IMR-90 (cell line): ENCODE measurements around the gene SYS1. TPM values are rescaled to one million over a fixed set of nuclear protein-coding genes. Genes with fewer than 3 reads are reported as not detected.
A peak's percentile ranks its signal among the peaks of the same experiment; 100 is the strongest.

Experiments used
- ATAC-seq: fragments of 200-7000 bp; cut with Tn5 transposase; 2 replicates; pipeline ENCODE4 v1.9.1; 2020; ENCODE audit warnings: low read depth, mild to moderate bottlenecking, moderate library complexity
- BruUV-seq: library from RNA; stranded (reverse); fragments of 400-500 nt; replicated peaks from 2 replicates; lab custom pipeline; 2021; lab: Mats Ljungman, UMichigan
- CTCF ChIA-PET: fragments of 300-600 bp; formaldehyde crosslinking; extraction: SDS; loops from one replicate; lab custom pipeline; 2021; ENCODE audit warnings: antibody characterized with exemption; lab: Yijun Ruan, JAX
- POLR2A ChIA-PET: fragments of 300-600 bp; sonication (Branson Sonifier 250); formaldehyde crosslinking; loops from one replicate; lab custom pipeline; 2022; ENCODE audit warnings: antibody characterized with exemption; ENCODE audit not compliant: unreplicated experiment; lab: Charles Lee
- DNase-seq: peaks from one replicate; pipeline ENCODE4 v3.0.0; 2013
- H2AFZ ChIP-seq: replicated peaks from 2 replicates; pipeline ENCODE3; 2013; ENCODE audit warnings: low read length, mild to moderate bottlenecking; ENCODE audit not compliant: poor library complexity
- H2AK5ac ChIP-seq: 2 replicates; pipeline ENCODE4 v1.6.1; 2013; ENCODE audit warnings: low read depth, low read length, inconsistent platforms
- H2AK9ac ChIP-seq: replicated peaks from 2 replicates; pipeline ENCODE3; 2013; ENCODE audit warnings: mild to moderate bottlenecking, low read depth, low read length, moderate library complexity; ENCODE audit not compliant: poor library complexity
- H2BK120ac ChIP-seq: 2 replicates; pipeline ENCODE4 v1.6.1; 2013; ENCODE audit warnings: low read depth, low read length, inconsistent platforms
- H2BK15ac ChIP-seq: 3 replicates; pipeline ENCODE4 v1.6.1; 2013; ENCODE audit warnings: low read depth, low read length, inconsistent platforms
- H2BK20ac ChIP-seq: 2 replicates; pipeline ENCODE4 v1.6.1; 2013; ENCODE audit warnings: low read depth, mild to moderate bottlenecking, inconsistent platforms, low read length, moderate library complexity
- H2BK5ac ChIP-seq: 2 replicates; pipeline ENCODE4 v1.6.1; 2013; ENCODE audit warnings: mild to moderate bottlenecking, low read depth, low read length, inconsistent platforms; ENCODE audit not compliant: poor library complexity, severe bottlenecking
- H3K14ac ChIP-seq: replicated peaks from 2 replicates; pipeline ENCODE4 v1.6.1; 2013; ENCODE audit warnings: low read depth, low read length, inconsistent platforms
- H3K18ac ChIP-seq: 2 replicates; pipeline ENCODE4 v1.6.1; 2013; ENCODE audit warnings: low read depth, low read length, control low read depth
- H3K23ac ChIP-seq: 2 replicates; pipeline ENCODE4 v1.6.1; 2013; ENCODE audit warnings: low read depth, low read length, inconsistent platforms
- H3K27ac ChIP-seq: 2 replicates; pipeline ENCODE4 v1.5.1; 2013; ENCODE audit warnings: mild to moderate bottlenecking, control low read depth, low read length; ENCODE audit not compliant: insufficient read depth
- H3K27me3 ChIP-seq: 2 replicates; pipeline ENCODE4 v1.6.1; 2013; ENCODE audit warnings: low read length; ENCODE audit not compliant: control insufficient read depth, insufficient read depth
- H3K36me3 ChIP-seq: 2 replicates; pipeline ENCODE4 v1.6.1; 2013; ENCODE audit warnings: low read length, mixed read lengths; ENCODE audit not compliant: control insufficient read depth, insufficient read depth
- H3K4ac ChIP-seq: 2 replicates; pipeline ENCODE4 v1.6.1; 2013; ENCODE audit warnings: low read depth, low read length, inconsistent platforms
- H3K4me1 ChIP-seq: 2 replicates; pipeline ENCODE4 v1.6.1; 2013; ENCODE audit warnings: low read length, mixed read lengths; ENCODE audit not compliant: control insufficient read depth, insufficient read depth
- H3K4me2 ChIP-seq: 2 replicates; pipeline ENCODE4 v1.6.1; 2013; ENCODE audit warnings: low read depth, mild to moderate bottlenecking, control low read depth, low read length, moderate library complexity
- H3K4me3 ChIP-seq: 2 replicates; pipeline ENCODE4 v1.5.1; 2013; ENCODE audit warnings: low read depth, mild to moderate bottlenecking, control low read depth, low read length, moderate library complexity; ENCODE audit not compliant: insufficient read depth
- H3K56ac ChIP-seq: 2 replicates; pipeline ENCODE4 v1.6.1; 2013; ENCODE audit warnings: low read length, inconsistent platforms; ENCODE audit not compliant: insufficient read depth; ENCODE audit errors: extremely low read depth
- H3K79me1 ChIP-seq, 2 experiments: 2 replicates each; pipeline ENCODE4 v1.6.1; 2013; ENCODE audit warnings: low read length in 2 of 2, inconsistent platforms in 1 of 2, low read depth in 1 of 2
- H3K9ac ChIP-seq: 2 replicates; pipeline ENCODE4 v1.6.1; 2013; ENCODE audit warnings: low read depth, low read length, control low read depth
- H3K9me1 ChIP-seq: 2 replicates; pipeline ENCODE4 v1.6.1; 2013; ENCODE audit warnings: low read length, inconsistent platforms; ENCODE audit not compliant: insufficient read depth
- H3K9me3 ChIP-seq: 2 replicates; pipeline ENCODE4 v1.6.1; 2013; ENCODE audit warnings: low read length; ENCODE audit not compliant: control insufficient read depth, insufficient read depth
- H4K20me1 ChIP-seq: 2 replicates; pipeline ENCODE4 v1.6.1; 2013; ENCODE audit warnings: low read length, inconsistent platforms; ENCODE audit not compliant: insufficient read depth
- H4K5ac ChIP-seq: 2 replicates; pipeline ENCODE4 v1.6.1; 2013; ENCODE audit warnings: mild to moderate bottlenecking, low read depth, low read length, control low read depth
- H4K8ac ChIP-seq, 2 experiments: 2 replicates each; pipeline ENCODE4 v1.6.1; 2013; ENCODE audit warnings: low read depth in 2 of 2, low read length in 2 of 2, control low read depth in 1 of 2, inconsistent platforms in 1 of 2
- H4K91ac ChIP-seq: 2 replicates; pipeline ENCODE4 v1.6.1; 2013; ENCODE audit warnings: low read depth, low read length, inconsistent platforms; ENCODE audit not compliant: insufficient read depth
- BHLHE40 ChIP-seq: fragments of 150-350 bp; IDR thresholded peaks from 2 replicates; pipeline ENCODE4 v1.6.1; 2016; ENCODE audit warnings: mild to moderate bottlenecking, low read depth, low read length
- CEBPB ChIP-seq: IDR thresholded peaks from 2 replicates; pipeline ENCODE4 v1.6.1; 2012; ENCODE audit warnings: low read depth, low read length, improper control_type of control experiment
- CHD1 ChIP-seq: IDR thresholded peaks from 2 replicates; pipeline ENCODE4 v1.6.1; 2012; ENCODE audit warnings: low read depth, low read length, improper control_type of control experiment
- CTCF ChIP-seq: conservative IDR thresholded peaks from 2 replicates; pipeline ENCODE4 v1.5.1; 2012; ENCODE audit warnings: mild to moderate bottlenecking, low read depth, low read length, improper control_type of control experiment
- FOS ChIP-seq: fragments of 150-350 bp; IDR thresholded peaks from 2 replicates; pipeline ENCODE4 v1.6.1; 2016; ENCODE audit warnings: low read depth, low read length
- MAFK ChIP-seq: IDR thresholded peaks from 2 replicates; pipeline ENCODE4 v1.6.1; 2012; ENCODE audit warnings: low read depth, low read length, improper control_type of control experiment
- MAZ ChIP-seq: IDR thresholded peaks from 2 replicates; pipeline ENCODE4 v1.6.1; 2012; ENCODE audit warnings: low read depth, mild to moderate bottlenecking, low read length, improper control_type of control experiment, moderate library complexity, borderline replicate concordance
- MXI1 ChIP-seq: IDR thresholded peaks from 2 replicates; pipeline ENCODE4 v1.6.1; 2012; ENCODE audit warnings: low read depth, mild to moderate bottlenecking, low read length, moderate library complexity, borderline replicate concordance
- NFE2L2 ChIP-seq: fragments of 150-350 bp; IDR thresholded peaks from 2 replicates; pipeline ENCODE4 v1.6.1; 2016; ENCODE audit warnings: low read depth, mild to moderate bottlenecking, low read length
- POLR2A ChIP-seq: IDR thresholded peaks from 2 replicates; pipeline ENCODE4 v1.6.1; 2012; ENCODE audit warnings: mild to moderate bottlenecking, low read depth, low read length
- RAD21 ChIP-seq: IDR thresholded peaks from 2 replicates; pipeline ENCODE4 v1.6.1; 2012; ENCODE audit warnings: low read length, improper control_type of control experiment
- RCOR1 ChIP-seq: IDR thresholded peaks from 2 replicates; pipeline ENCODE4 v1.6.1; 2012; ENCODE audit warnings: mild to moderate bottlenecking, low read length, improper control_type of control experiment; ENCODE audit not compliant: insufficient replicate concordance
- RFX5 ChIP-seq: IDR thresholded peaks from 2 replicates; pipeline ENCODE4 v1.8.0; 2012; ENCODE audit warnings: low read depth, mild to moderate bottlenecking, low read length, moderate library complexity
- SMC3 ChIP-seq: fragments of 150-350 bp; IDR thresholded peaks from 2 replicates; pipeline ENCODE4 v1.6.1; 2016; ENCODE audit warnings: low read depth, mild to moderate bottlenecking, antibody characterized with exemption, low read length, moderate library complexity
- USF2 ChIP-seq: fragments of 150-350 bp; IDR thresholded peaks from 2 replicates; pipeline ENCODE4 v1.6.1; 2017; ENCODE audit warnings: mild to moderate bottlenecking, antibody characterized with exemption, low read length, low read depth
- dilution Hi-C: fragments of 300-500 bp; cut with HindIII; formaldehyde crosslinking; loops from one replicate; pipeline ENCODE4 v1.14.3; 2018; ENCODE audit warnings: low sequenced_read_pairs; ENCODE audit not compliant: unreplicated experiment
- in situ Hi-C: fragments of 300-500 bp; cut with MboI; formaldehyde crosslinking; loops from 3 replicates; pipeline ENCODE4 v1.14.3; 2019; ENCODE audit warnings: low sequenced_read_pairs, inconsistent platforms, mixed read lengths
- intact Hi-C: fragments of 100-400 bp; cut with micrococcal nuclease; formaldehyde crosslinking; loops from 2 replicates; pipeline ENCODE4 v1.10.0; 2022
- polyA plus RNA-seq, 3 experiments: library from polyadenylated mRNA; depleted of rRNA; stranded (reverse); fragments of >200 nt; gene quantifications; 2 replicates each; pipeline ENCODE4 v1.2.3, GENCODE V29; 2012; ENCODE audit warnings: low replicate concordance in 1 of 3
- total RNA-seq: library from RNA; depleted of rRNA; stranded (reverse); fragments of >200 nt; gene quantifications from 2 replicates; pipeline ENCODE4 v1.2.3, GENCODE V29; 2012
- TF ChIP-seq, protein P1 (sequence below): fragments of 150-350 bp; IDR thresholded peaks from 2 replicates; pipeline ENCODE4 v1.6.1; 2016; ENCODE audit warnings: low read depth, mild to moderate bottlenecking, low read length, moderate library complexity, borderline replicate concordance

SYS1 gene
- total and polyA plus RNA-seq, 2 of the 4 experiments (the other 2 are of a cell fraction) = 12.9 to 24.6 TPM

GRCh38 chr20:45367126-45367525, 4.2 kb downstream of the SYS1 start:
- in situ Hi-C loops (no loop called here), dilution Hi-C loops (no loop called here), intact Hi-C loops (no loop called here)
- DNase-seq (no peak), ATAC-seq (no peak)
- TF ChIP-seq MAFK (no peak), RCOR1 (no peak), CEBPB (no peak), MAZ (no peak), RFX5 (no peak), FOS (no peak), USF2 (no peak), NFE2L2 (no peak), SMC3 (no peak), MXI1 (no peak), POLR2A (no peak), CHD1 (no peak), CTCF (no peak), BHLHE40 (no peak), RAD21 (no peak)
- TF ChIP-seq, protein P1, sequence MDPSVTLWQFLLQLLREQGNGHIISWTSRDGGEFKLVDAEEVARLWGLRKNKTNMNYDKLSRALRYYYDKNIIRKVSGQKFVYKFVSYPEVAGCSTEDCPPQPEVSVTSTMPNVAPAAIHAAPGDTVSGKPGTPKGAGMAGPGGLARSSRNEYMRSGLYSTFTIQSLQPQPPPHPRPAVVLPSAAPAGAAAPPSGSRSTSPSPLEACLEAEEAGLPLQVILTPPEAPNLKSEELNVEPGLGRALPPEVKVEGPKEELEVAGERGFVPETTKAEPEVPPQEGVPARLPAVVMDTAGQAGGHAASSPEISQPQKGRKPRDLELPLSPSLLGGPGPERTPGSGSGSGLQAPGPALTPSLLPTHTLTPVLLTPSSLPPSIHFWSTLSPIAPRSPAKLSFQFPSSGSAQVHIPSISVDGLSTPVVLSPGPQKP = no peak
- Histone ChIP-seq H3K4me1 (0 out of 2 replicates have a peak, but pooled peaks cover 3% of the 10 kb centered on the region), H3K4me2 (no peak overlapping the region), H2AFZ (no peak overlapping the region), H3K18ac (no peak overlapping the region), H3K27ac (no peak overlapping the region), H3K23ac (no peak overlapping the region), H3K4me3 (no peak overlapping the region), H3K27me3 (no peaks in the 10 kb centered on the region), H3K9me3 (no peaks in the 10 kb centered on the region), H3K14ac (no peak overlapping the region), H2AK9ac (no peak overlapping the region), H4K5ac (no peak overlapping the region), H4K91ac (no peak overlapping the region), H2BK20ac (no peak overlapping the region), H3K9ac (no peak overlapping the region), H2AK5ac (no peak overlapping the region), H4K20me1 (no peaks in the 10 kb centered on the region), H3K4ac (no peak overlapping the region), H2BK5ac (no peak overlapping the region), H4K8ac (no peak overlapping the region), H3K56ac (no peak overlapping the region), H2BK15ac (no peak overlapping the region), H3K79me1 (peaks cover 9 to 39% of the 10 kb centered on the region in 2 experiments), H3K9me1 (peaks cover 4% of the 10 kb centered on the region; the same call in 1 of the 2 replicates), H3K36me3 (peaks cover 19% of the 10 kb centered on the region), H2BK120ac (no peak overlapping the region)
- BruUV-seq = TSS peak; percentile 25
- CTCF ChIA-PET = no interaction called here
- POLR2A ChIA-PET = no interaction called here
